Uterus (tissue), 2 donors: ENCODE data around the gene CA14.
"Not testable (repeated sequence)": the region's sequence is repeated elsewhere in the genome, so short reads cannot be mapped to it uniquely, and the experiment has no call there.

Source experiments
- CTCF ChIP-seq, 4 experiments: fragments of 200-600 bp in 2 of 4; fragments of 450-650 bp in 2 of 4; sonication (generic) in 2 of 4; IDR thresholded peaks; one replicate each; pipeline ENCODE4 v1.5.1; 2016 to 2019; ENCODE audit warnings: antibody characterized with exemption in 4 of 4, mild to moderate bottlenecking in 2 of 4, moderate library complexity in 1 of 4
- POLR2A ChIP-seq, 2 donors: fragments of 450-650 bp; IDR thresholded peaks; one replicate each; pipeline ENCODE4 v1.6.1; 2016; ENCODE audit warnings: antibody characterized with exemption in 2 of 2, mild to moderate bottlenecking in 1 of 2, moderate library complexity in 1 of 2

- TF ChIP-seq POLR2A, CTCF (IDR thresholded peaks at IDR 0.05): not testable (repeated sequence)
Observed at GRCh38 chr1:150232921-150233320, 24.7 kb upstream of the CA14 start.
